Neuronal stem cell (in vitro differentiated cells): ENCODE measurements around the gene CCDC30.

Source experiments
- DNase-seq: peaks from one replicate; pipeline ENCODE4 v3.0.0-alpha.2; 2013; ENCODE audit warnings: low spot score
- H2AFZ ChIP-seq: one replicate; pipeline ENCODE4 v1.6.1; 2013; ENCODE audit warnings: mild to moderate bottlenecking, low read length, inconsistent platforms
- H2AK5ac ChIP-seq: 2 replicates; pipeline ENCODE4 v1.6.1; 2013; ENCODE audit warnings: low read depth, mild to moderate bottlenecking, inconsistent platforms, low read length, moderate library complexity, mixed read lengths
- H2BK120ac ChIP-seq: 2 replicates; pipeline ENCODE4 v1.6.1; 2013; ENCODE audit warnings: low read depth, mild to moderate bottlenecking, inconsistent platforms, low read length, moderate library complexity, mixed read lengths
- H2BK12ac ChIP-seq: one replicate; pipeline ENCODE4 v1.6.1; 2013; ENCODE audit warnings: low read length, inconsistent platforms
- H2BK15ac ChIP-seq: 2 replicates; pipeline ENCODE4 v1.6.1; 2013; ENCODE audit warnings: mild to moderate bottlenecking, low read length, inconsistent platforms, mixed read lengths
- H2BK5ac ChIP-seq: one replicate; pipeline ENCODE4 v1.6.1; 2013; ENCODE audit warnings: inconsistent platforms, mild to moderate bottlenecking, low read length, moderate library complexity
- H3K14ac ChIP-seq: one replicate; pipeline ENCODE4 v1.6.1; 2013; ENCODE audit warnings: low read length, inconsistent platforms
- H3K18ac ChIP-seq: 2 replicates; pipeline ENCODE4 v1.6.1; 2013; ENCODE audit warnings: low read length, inconsistent platforms
- H3K23ac ChIP-seq: 2 replicates; pipeline ENCODE4 v1.6.1; 2013; ENCODE audit warnings: low read depth, mild to moderate bottlenecking, mixed read lengths, low read length, inconsistent platforms; ENCODE audit not compliant: poor library complexity
- H3K27ac ChIP-seq: replicated peaks from 3 replicates; pipeline ENCODE4 v1.5.1; 2013; ENCODE audit warnings: low read length, inconsistent platforms
- H3K27me3 ChIP-seq, 3 experiments: 2 replicates each; pipeline ENCODE4 v1.6.1; 2013; ENCODE audit warnings: low read length in 3 of 3, mild to moderate bottlenecking in 2 of 3, inconsistent platforms in 1 of 3, low read depth in 1 of 3, mixed read lengths in 1 of 3, moderate library complexity in 1 of 3; ENCODE audit not compliant: control insufficient read depth in 3 of 3, insufficient read depth in 3 of 3
- H3K36me3 ChIP-seq, 2 donors: replicated peaks in 1 of 2; 2 replicates each; pipeline ENCODE4 v1.6.1; 2013; ENCODE audit warnings: low read length in 2 of 2; ENCODE audit not compliant: control insufficient read depth in 2 of 2, insufficient read depth in 2 of 2
- H3K4ac ChIP-seq: 2 replicates; pipeline ENCODE4 v1.6.1; 2013; ENCODE audit warnings: inconsistent platforms, mild to moderate bottlenecking, low read length, moderate library complexity
- H3K4me1 ChIP-seq, 2 donors: 1 replicate in 1 of 2; 2 replicates in 1 of 2; pipeline ENCODE4 v1.6.1; 2013; ENCODE audit warnings: low read length in 2 of 2, low read depth in 1 of 2; ENCODE audit not compliant: control insufficient read depth in 2 of 2, insufficient read depth in 1 of 2
- H3K4me2 ChIP-seq: one replicate; pipeline ENCODE4 v1.6.1; 2013; ENCODE audit warnings: mild to moderate bottlenecking, low read length, inconsistent platforms; ENCODE audit not compliant: insufficient read depth, poor library complexity, severe bottlenecking
- H3K4me3 ChIP-seq, 2 donors: 2 replicates each; pipeline ENCODE4 v1.5.1; 2013; ENCODE audit warnings: low read length in 2 of 2, mild to moderate bottlenecking in 2 of 2, inconsistent platforms in 1 of 2, moderate library complexity in 1 of 2
- H3K79me1 ChIP-seq: one replicate; pipeline ENCODE4 v1.6.1; 2013; ENCODE audit warnings: low read depth, mild to moderate bottlenecking, inconsistent platforms, low read length, moderate library complexity
- H3K9ac ChIP-seq: one replicate; pipeline ENCODE4 v1.6.1; 2013; ENCODE audit warnings: mild to moderate bottlenecking, low read depth, low read length, inconsistent platforms; ENCODE audit not compliant: poor library complexity
- H3K9me3 ChIP-seq, 2 donors: replicated peaks in 1 of 2; 2 replicates each; pipeline versions ENCODE3 to v1.6.1; 2013; ENCODE audit warnings: low read length in 2 of 2, mild to moderate bottlenecking in 2 of 2, inconsistent platforms in 1 of 2, low read depth in 1 of 2, mixed read lengths in 1 of 2, moderate library complexity in 1 of 2; ENCODE audit not compliant: control insufficient read depth in 2 of 2, insufficient read depth in 1 of 2
- H4K8ac ChIP-seq: one replicate; pipeline ENCODE4 v1.6.1; 2013; ENCODE audit warnings: low read depth, mild to moderate bottlenecking, inconsistent platforms, low read length, moderate library complexity
- H4K91ac ChIP-seq: one replicate; pipeline ENCODE4 v1.6.1; 2013; ENCODE audit warnings: low read length, low read depth, mild to moderate bottlenecking, inconsistent platforms; ENCODE audit not compliant: poor library complexity
- whole genome bisulfite sequencing, 2 donors: extraction: QIAGEN DNeasy Blood & Tissue Kit; methylation state at CpG; one replicate each; pipeline ENCODE4 v1.1.7; 2013; ENCODE audit warnings: missing lambda C conversion rate in 2 of 2, mixed read lengths in 1 of 2; ENCODE audit not compliant: insufficient read length in 2 of 2, insufficient replicate concordance in 1 of 2; ENCODE audit errors: extremely low coverage in 2 of 2; 5-methylcytosine and 5-hydroxymethylcytosine counted together

Gene CCDC30

GRCh38 chr1:42449256-42449655 is 13.8 kb upstream of the CCDC30 start:
- no peak overlapping the region for H2BK5ac ChIP-seq
- H3K27me3 ChIP-seq, result peaks cover 0 to 15% (median 4%) of the 10 kb centered on the region in 3 experiments
- no peaks in the 10 kb centered on the region for H3K36me3 ChIP-seq
- no peaks in the 10 kb centered on the region for H3K4me1 ChIP-seq
- no peak overlapping the region for H3K9ac ChIP-seq
- no peak overlapping the region for H2BK12ac ChIP-seq
- no peak overlapping the region for H2BK120ac ChIP-seq
- no peak overlapping the region for H3K18ac ChIP-seq
- no peak overlapping the region for H2AK5ac ChIP-seq
- no peak overlapping the region for H2AFZ ChIP-seq
- peaks cover 0 to 2% of the 10 kb centered on the region in 2 donors for H3K9me3 ChIP-seq
- H3K4me3 ChIP-seq, result no peak overlapping the region
- no peak overlapping the region for H3K4ac ChIP-seq
- H4K8ac ChIP-seq, result no peak overlapping the region
- no peak overlapping the region for H3K4me2 ChIP-seq
- H3K27ac ChIP-seq, result no peak overlapping the region
- no peak overlapping the region for H4K91ac ChIP-seq
- H3K14ac ChIP-seq, result no peak overlapping the region
- no peak for DNase-seq
- no peaks in the 10 kb centered on the region for H3K79me1 ChIP-seq
- H2BK15ac ChIP-seq, result no peak overlapping the region
- H3K23ac ChIP-seq, result no peak overlapping the region

- H2BK5ac ChIP-seq, result no peak overlapping the region
- H2AK5ac ChIP-seq, result no peak overlapping the region
- no peak overlapping the region for H3K4me3 ChIP-seq
- H2AFZ ChIP-seq, result no peak overlapping the region
- H3K14ac ChIP-seq, result no peak overlapping the region
- no peak overlapping the region for H2BK12ac ChIP-seq
- no peaks in the 10 kb centered on the region for H3K79me1 ChIP-seq
- no peak overlapping the region for H2BK120ac ChIP-seq
- H3K18ac ChIP-seq, result no peak overlapping the region
- no peak for DNase-seq
- H4K91ac ChIP-seq, result no peak overlapping the region
- no peak overlapping the region for H3K9ac ChIP-seq
- no peak overlapping the region for H4K8ac ChIP-seq
- peaks cover 0 to 15% (median 4%) of the 10 kb centered on the region in 3 experiments for H3K27me3 ChIP-seq
- peaks cover 0 to 2% of the 10 kb centered on the region in 2 donors for H3K9me3 ChIP-seq
- no peaks in the 10 kb centered on the region for H3K36me3 ChIP-seq
- H3K4me1 ChIP-seq, result no peaks in the 10 kb centered on the region
- H3K4ac ChIP-seq, result no peak overlapping the region
- no peak overlapping the region for H2BK15ac ChIP-seq
- no peak overlapping the region for H3K23ac ChIP-seq
- no peak overlapping the region for H3K4me2 ChIP-seq
- no peak overlapping the region for H3K27ac ChIP-seq
- no CpG with 5 or more reads among the region's 1 CpG for WGBS, 2 donors
Observed at GRCh38 chr1:42450061-42450460, 13.0 kb upstream of the CCDC30 start.

- Histone ChIP-seq H4K91ac (no peak overlapping the region), H2BK5ac (no peak overlapping the region), H3K14ac (no peak overlapping the region), H3K27ac (no peak overlapping the region), H3K4me3 (no peak overlapping the region), H3K9ac (no peak overlapping the region), H3K36me3 (peaks cover 0 to 6% of the 10 kb centered on the region in 2 donors), H4K8ac (no peak overlapping the region), H2BK12ac (no peak overlapping the region), H3K79me1 (no peaks in the 10 kb centered on the region), H3K4ac (no peak overlapping the region), H2AK5ac (no peak overlapping the region), H3K18ac (no peak overlapping the region), H3K4me1 (peaks cover 5 to 10% of the 10 kb centered on the region in 2 donors), H2AFZ (no peak overlapping the region), H2BK120ac (no peak overlapping the region), H3K23ac (no peak overlapping the region), H3K27me3 (peaks cover 0 to 5% (median under 1%) of the 10 kb centered on the region in 3 experiments), H3K9me3 (no peaks in the 10 kb centered on the region), H3K4me2 (no peak overlapping the region), H2BK15ac (no peak overlapping the region)
- DNase-seq, result no peak
- no CpG with 5 or more reads among the region's 4 CpGs for WGBS, 2 donors
Observed at GRCh38 chr1:42453386-42453785, 9.7 kb upstream of the CCDC30 start.

- no peak overlapping the region for H4K8ac ChIP-seq
- no peak overlapping the region for H3K14ac ChIP-seq
- no peak overlapping the region for H2BK5ac ChIP-seq
- H3K4me2 ChIP-seq, result no peak overlapping the region
- DNase-seq, result no peak
- peaks cover 0 to 3% (median 0%) of the 10 kb centered on the region in 3 experiments for H3K27me3 ChIP-seq
- H2BK120ac ChIP-seq, result no peak overlapping the region
- no peak overlapping the region for H3K18ac ChIP-seq
- peaks cover 5 to 10% of the 10 kb centered on the region in 2 donors for H3K4me1 ChIP-seq
- no CpG with 5 or more reads among the region's 5 CpGs for WGBS, 2 donors
- H3K9me3 ChIP-seq, result no peaks in the 10 kb centered on the region
- no peak overlapping the region for H3K4ac ChIP-seq
- H3K9ac ChIP-seq, result no peak overlapping the region
- H3K36me3 ChIP-seq, result peaks cover 0 to 16% of the 10 kb centered on the region in 2 donors
- no peak overlapping the region for H2AK5ac ChIP-seq
- no peak overlapping the region for H3K27ac ChIP-seq
- H2AFZ ChIP-seq, result no peak overlapping the region
- no peak overlapping the region for H4K91ac ChIP-seq
- no peak overlapping the region for H2BK12ac ChIP-seq
- no peak overlapping the region for H3K23ac ChIP-seq
- no peak overlapping the region for H3K4me3 ChIP-seq
- no peak overlapping the region for H2BK15ac ChIP-seq
- no peaks in the 10 kb centered on the region for H3K79me1 ChIP-seq
Observed at GRCh38 chr1:42454403-42454802, 8.7 kb upstream of the CCDC30 start.
